Measurements from ENCODE around the gene OR2A12. TPM values are rescaled to one million over a fixed set of nuclear protein-coding genes. Genes with fewer than 3 reads are reported as not detected.

Gene OR2A12
- total RNA-seq, 4 donors from 2014 or later: not detected

DNA sequence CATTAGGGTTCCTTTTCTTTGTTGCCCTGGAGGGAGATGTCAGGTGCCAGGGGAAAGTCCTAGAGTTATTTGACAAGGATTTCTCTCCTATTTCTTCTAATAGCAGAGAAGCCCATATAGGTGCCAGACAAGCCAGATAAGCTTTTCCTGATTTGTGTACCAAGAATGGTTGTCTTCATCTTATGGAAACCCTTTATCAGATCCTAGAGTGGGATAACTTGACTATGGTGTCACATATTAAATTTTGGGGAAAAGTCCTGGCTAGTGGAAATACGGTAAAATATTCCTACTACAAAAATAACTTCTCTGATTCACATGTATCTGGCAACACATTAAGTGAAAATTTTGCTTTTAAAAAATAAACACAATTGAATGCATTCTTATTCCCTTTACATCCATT, 1.2 kb downstream of the OR2A12 start:
- WGBS, 2 donors (ENCODE audit: low coverage in 1 of 2): 62 to 67% methylated on average over 1 of the region's 1 CpG
- TF ChIP-seq, protein P1, sequence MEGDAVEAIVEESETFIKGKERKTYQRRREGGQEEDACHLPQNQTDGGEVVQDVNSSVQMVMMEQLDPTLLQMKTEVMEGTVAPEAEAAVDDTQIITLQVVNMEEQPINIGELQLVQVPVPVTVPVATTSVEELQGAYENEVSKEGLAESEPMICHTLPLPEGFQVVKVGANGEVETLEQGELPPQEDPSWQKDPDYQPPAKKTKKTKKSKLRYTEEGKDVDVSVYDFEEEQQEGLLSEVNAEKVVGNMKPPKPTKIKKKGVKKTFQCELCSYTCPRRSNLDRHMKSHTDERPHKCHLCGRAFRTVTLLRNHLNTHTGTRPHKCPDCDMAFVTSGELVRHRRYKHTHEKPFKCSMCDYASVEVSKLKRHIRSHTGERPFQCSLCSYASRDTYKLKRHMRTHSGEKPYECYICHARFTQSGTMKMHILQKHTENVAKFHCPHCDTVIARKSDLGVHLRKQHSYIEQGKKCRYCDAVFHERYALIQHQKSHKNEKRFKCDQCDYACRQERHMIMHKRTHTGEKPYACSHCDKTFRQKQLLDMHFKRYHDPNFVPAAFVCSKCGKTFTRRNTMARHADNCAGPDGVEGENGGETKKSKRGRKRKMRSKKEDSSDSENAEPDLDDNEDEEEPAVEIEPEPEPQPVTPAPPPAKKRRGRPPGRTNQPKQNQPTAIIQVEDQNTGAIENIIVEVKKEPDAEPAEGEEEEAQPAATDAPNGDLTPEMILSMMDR (IDR thresholded peaks at IDR 0.05): no peak
- no peak for TF ChIP-seq POLR2A (IDR thresholded peaks at IDR 0.05)
- TF ChIP-seq POLR2AphosphoS5 (IDR thresholded peaks at IDR 0.05): no peak
- TF ChIP-seq EP300 (IDR thresholded peaks at IDR 0.05): no peak
- Histone ChIP-seq H3K4me3 (no peak overlapping the region), H3K27me3 (no peaks in the 10 kb centered on the region), H3K36me3 (no peaks in the 10 kb centered on the region), H3K9me3 (peaks cover 0 to 8% (median 0%) of the 10 kb centered on the region in 3 donors), H3K4me1 (no peaks in the 10 kb centered on the region), H3K27ac (no peak overlapping the region)
- no peak for ATAC-seq

DNA sequence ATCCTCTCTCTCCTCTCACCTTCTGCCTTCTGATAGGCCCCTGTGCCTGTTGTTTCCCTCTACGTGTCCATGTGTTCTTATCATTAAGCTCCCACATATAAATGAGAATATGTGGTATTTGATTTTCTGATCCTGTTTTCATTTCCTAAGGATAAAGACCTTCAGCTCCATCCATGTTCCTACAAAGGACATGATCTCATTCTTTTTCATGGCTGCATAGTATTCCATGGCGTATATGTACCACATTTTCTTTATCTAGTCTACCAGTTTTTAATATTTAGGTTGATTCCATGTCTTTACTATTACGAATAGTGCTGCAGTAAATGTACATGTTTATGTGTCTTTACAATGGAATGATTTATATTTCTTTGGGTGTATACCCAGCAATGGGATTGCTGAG, 4.6 kb downstream of the OR2A12 start:
- Histone ChIP-seq H3K9me3 (peaks cover 0 to 8% (median 0%) of the 10 kb centered on the region in 3 donors), H3K27me3 (no peaks in the 10 kb centered on the region), H3K4me1 (no peaks in the 10 kb centered on the region), H3K4me3 (no peak overlapping the region), H3K27ac (no peak overlapping the region), H3K36me3 (no peaks in the 10 kb centered on the region)
- 69 to 85% methylated on average over 3 of the region's 3 CpGs for WGBS, 2 donors (ENCODE audit: low coverage in 1 of 2)
- TF ChIP-seq EP300 (IDR thresholded peaks at IDR 0.05): no peak
- TF ChIP-seq POLR2AphosphoS5 (IDR thresholded peaks at IDR 0.05): no peak
- no peak for TF ChIP-seq POLR2A (IDR thresholded peaks at IDR 0.05)
- TF ChIP-seq, protein P1 (IDR thresholded peaks at IDR 0.05): no peak
- no peak for ATAC-seq

DNA sequence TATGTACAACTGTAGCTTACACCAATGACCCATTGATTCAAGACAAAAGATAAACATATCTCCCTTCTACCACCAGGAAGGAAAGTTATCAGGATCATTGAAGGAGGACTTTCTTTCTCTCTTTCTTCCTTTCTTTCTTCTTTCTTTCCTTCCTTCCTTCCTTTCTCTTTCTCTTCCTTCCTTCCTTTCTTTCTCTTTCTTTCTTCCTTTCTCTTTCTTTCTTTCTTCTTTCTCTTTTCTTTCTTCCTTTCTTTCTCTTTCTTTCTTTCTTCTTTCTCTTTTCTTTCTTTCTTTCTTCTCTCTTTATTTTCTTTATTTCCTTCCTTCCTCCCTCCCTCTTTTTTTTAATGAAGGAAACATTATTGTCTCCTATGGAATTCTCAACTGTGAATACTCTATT, 12.7 kb downstream of the OR2A12 start:
- Histone ChIP-seq H3K27ac (no peak overlapping the region), H3K4me1 (no peaks in the 10 kb centered on the region), H3K4me3 (no peak overlapping the region), H3K9me3 (no peaks in the 10 kb centered on the region), H3K36me3 (no peaks in the 10 kb centered on the region), H3K27me3 (no peaks in the 10 kb centered on the region)
- no peak for TF ChIP-seq POLR2AphosphoS5 (IDR thresholded peaks at IDR 0.05)
- no peak for TF ChIP-seq POLR2A (IDR thresholded peaks at IDR 0.05)
- no peak for ATAC-seq

DNA sequence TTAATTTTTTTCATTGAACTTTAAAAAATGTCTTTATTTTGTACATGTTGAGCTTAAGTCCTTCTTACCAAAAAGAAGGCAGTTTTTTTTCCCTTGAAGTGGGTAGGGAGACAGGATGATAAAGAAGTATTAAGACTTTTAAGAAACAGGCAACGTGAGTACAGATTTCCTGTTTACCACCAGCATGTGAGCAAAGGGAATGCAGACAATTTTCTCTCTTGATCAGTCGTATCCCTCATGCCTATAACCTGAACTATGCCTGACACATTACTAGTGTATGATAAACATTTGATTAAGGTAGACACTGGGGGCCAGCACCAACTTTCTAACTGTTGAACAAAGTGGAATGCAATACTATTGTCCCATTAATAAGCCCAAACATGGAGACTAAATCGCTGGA, 14.5 kb downstream of the OR2A12 start:
- Histone ChIP-seq H3K4me1 (no peaks in the 10 kb centered on the region), H3K9me3 (no peaks in the 10 kb centered on the region), H3K4me3 (no peak overlapping the region), H3K36me3 (no peaks in the 10 kb centered on the region), H3K27me3 (no peaks in the 10 kb centered on the region), H3K27ac (no peak overlapping the region)
- WGBS, 2 donors (ENCODE audit: low coverage in 1 of 2): 40 to 55% methylated on average over 3 of the region's 3 CpGs
- TF ChIP-seq EP300 (IDR thresholded peaks at IDR 0.05) (no peak), POLR2AphosphoS5 (IDR thresholded peaks at IDR 0.05) (no peak), POLR2A (IDR thresholded peaks at IDR 0.05) (no peak)
- TF ChIP-seq, protein P1 (IDR thresholded peaks at IDR 0.05): no peak
- no peak for ATAC-seq

DNA sequence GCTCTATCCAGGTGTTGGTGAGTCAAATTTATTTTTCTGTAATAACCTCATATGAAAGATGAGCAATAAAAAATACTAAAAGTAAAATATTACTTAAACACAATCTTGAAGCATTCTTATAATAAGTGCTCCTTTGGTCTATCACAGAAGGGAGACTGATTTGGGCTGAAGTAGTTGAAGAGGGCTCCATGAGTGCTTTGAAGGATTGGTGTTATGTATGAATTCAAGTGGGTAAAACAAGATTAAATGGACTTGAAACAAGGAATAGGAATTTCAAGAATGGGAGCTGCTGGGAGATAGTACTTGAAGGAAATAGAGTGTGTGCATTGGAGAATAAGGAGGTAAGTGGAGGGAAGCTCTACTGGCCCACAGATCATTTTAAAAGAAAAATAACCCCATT, 16.0 kb downstream of the OR2A12 start:
- Histone ChIP-seq H3K27me3 (no peaks in the 10 kb centered on the region), H3K9me3 (no peaks in the 10 kb centered on the region), H3K27ac (no peak overlapping the region), H3K4me3 (no peak overlapping the region), H3K4me1 (no peaks in the 10 kb centered on the region), H3K36me3 (no peaks in the 10 kb centered on the region)
- TF ChIP-seq, protein P1 (IDR thresholded peaks at IDR 0.05): no peak
- no peak for TF ChIP-seq EP300 (IDR thresholded peaks at IDR 0.05)
- TF ChIP-seq POLR2AphosphoS5 (IDR thresholded peaks at IDR 0.05): no peak
- TF ChIP-seq POLR2A (IDR thresholded peaks at IDR 0.05): no peak
- no peak for ATAC-seq

DNA sequence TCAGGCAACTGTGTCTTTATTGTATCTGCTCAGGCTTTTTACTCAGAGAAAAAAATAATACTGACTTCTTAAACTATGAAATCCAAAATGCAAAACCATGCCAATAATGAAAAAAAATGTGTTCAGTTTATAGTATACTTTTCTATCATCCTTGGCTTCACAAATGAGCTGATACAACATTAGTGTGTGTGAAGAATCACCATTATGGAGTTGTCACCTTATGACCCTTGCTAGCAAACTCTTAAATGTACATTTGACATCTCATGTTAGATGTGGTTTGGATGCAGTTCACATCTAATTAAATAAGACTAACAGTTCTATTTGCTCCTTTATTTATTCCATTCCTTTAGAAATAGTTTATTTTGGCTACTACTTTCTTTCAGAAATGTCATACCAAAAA, 19.1 kb downstream of the OR2A12 start:
- H3K4me3 ChIP-seq: no peak overlapping the region
- no peaks in the 10 kb centered on the region for H3K4me1 ChIP-seq
- TF ChIP-seq POLR2AphosphoS5 (IDR thresholded peaks at IDR 0.05) (no peak), POLR2A (IDR thresholded peaks at IDR 0.05) (no peak), EP300 (IDR thresholded peaks at IDR 0.05) (no peak)
- TF ChIP-seq, protein P1 (IDR thresholded peaks at IDR 0.05): no peak
- no peak overlapping the region for H3K27ac ChIP-seq
- H3K36me3 ChIP-seq: no peaks in the 10 kb centered on the region
- H3K9me3 ChIP-seq: no peaks in the 10 kb centered on the region
- no peak for ATAC-seq
- no peaks in the 10 kb centered on the region for H3K27me3 ChIP-seq

Data from gastroesophageal sphincter (tissue), 4 donors.